ENCODE data around the gene ADAMTS7. TPM values are rescaled to one million over a fixed set of nuclear protein-coding genes. Genes with fewer than 3 reads are reported as not detected.
"Not testable (repeated sequence)": the region's sequence is repeated elsewhere in the genome, so short reads cannot be mapped to it uniquely, and the experiment has no call there.

ADAMTS7 gene
- total RNA-seq, 1 experiment from 2014 or later: 23.1 TPM

- Histone ChIP-seq H4K8ac (replicated peaks; ENCODE audit: insufficient read length, low read depth, low read length) (no peak overlapping the region), H3K9me3 (ENCODE audit: control insufficient read depth, low read depth, low read length) (no peaks in the 10 kb centered on the region), H3K79me1 (ENCODE audit: insufficient read depth, low read depth, low read length, poor library complexity, severe bottlenecking) (no peaks in the 10 kb centered on the region), H2AK5ac (ENCODE audit: insufficient read length, low read length) (no peak overlapping the region), H3T11ph (ENCODE audit: low read length) (no peak overlapping the region), H3K27me3 (ENCODE audit: insufficient read depth, low read length) (no peaks in the 10 kb centered on the region), H3K56ac (ENCODE audit: insufficient read length, low read depth, low read length) (no peak overlapping the region), H3K14ac (ENCODE audit: insufficient read depth, low read length) (no peak overlapping the region), H3K4me1 (ENCODE audit: insufficient read depth, low read length) (peaks cover 4% of the 10 kb centered on the region; the same call in 1 of the 2 replicates), H3K79me2 (ENCODE audit: insufficient read depth, low read length) (no peaks in the 10 kb centered on the region), H2BK15ac (ENCODE audit: low read depth, low read length) (no peak overlapping the region), H3K4me2 (ENCODE audit: insufficient read depth, insufficient read length, low read length) (no peak overlapping the region), H3K4ac (ENCODE audit: low read depth, low read length) (no peak overlapping the region), H3K23ac (ENCODE audit: insufficient read length, low read depth, low read length) (no peak overlapping the region), H3K27ac (ENCODE audit: insufficient read length, low read depth, low read length) (no peak overlapping the region), H2BK12ac (ENCODE audit: insufficient read length, low read depth, low read length) (no peak overlapping the region), H4K20me1 (ENCODE audit: control insufficient read depth, insufficient read depth, insufficient read length) (no peaks in the 10 kb centered on the region), H3K9ac (ENCODE audit: extremely low read depth, insufficient read length, low read length) (no peak overlapping the region), H2BK5ac (ENCODE audit: insufficient read length, low read length) (no peak overlapping the region), H4K91ac (ENCODE audit: insufficient read length, low read depth, low read length) (no peak overlapping the region), H2AFZ (ENCODE audit: low read length) (no peak overlapping the region), H2BK20ac (ENCODE audit: low read depth, low read length, poor library complexity, severe bottlenecking) (no peak overlapping the region), H3K23me2 (ENCODE audit: insufficient read length, low read depth, low read length, poor library complexity, severe bottlenecking) (no peaks in the 10 kb centered on the region), H3K18ac (ENCODE audit: insufficient read length, low read depth, low read length) (no peak overlapping the region), H2BK120ac (ENCODE audit: low read depth, low read length, poor library complexity, severe bottlenecking) (no peak overlapping the region), H4K5ac (ENCODE audit: insufficient read length, low read depth, low read length) (no peak overlapping the region)
- no CpG with 5 or more reads among the region's 16 CpGs for WGBS (ENCODE audit: extremely low coverage, insufficient read length, low lambda C conversion rate)
- no peak overlapping the region for H3K27ac Mint-ChIP-seq
- peaks cover 0 to 8% (median 4%) of the 10 kb centered on the region in 3 experiments; a peak in 4 of 7 replicates for H3K36me3 Mint-ChIP-seq (ENCODE audit: insufficient read depth in 1 of 3, low read depth in 3 of 3)
- H3K4me1 Mint-ChIP-seq: peaks cover 12 to 17% of the 10 kb centered on the region in 2 experiments
- no peaks in the 10 kb centered on the region for H3K27me3 Mint-ChIP-seq (ENCODE audit: low read depth)
- peak; percentile 44 for TF ChIP-seq CTCF (conservative IDR thresholded peaks at IDR 0.05)
- no peaks in the 10 kb centered on the region for H3K9me3 Mint-ChIP-seq
- H3K4me3 Mint-ChIP-seq: no peak overlapping the region
- DNase-seq: no peak
These were observed 43.8 kb downstream of the ADAMTS7 start for GRCh38 chr15:78767331-78767951.

GRCh38 chr15:78766641-78767071, 44.6 kb downstream of the ADAMTS7 start:
- not testable (repeated sequence) for H3K4ac ChIP-seq (ENCODE audit: low read depth, low read length); H3K79me1 ChIP-seq (ENCODE audit: insufficient read depth, low read depth, low read length, poor library complexity, severe bottlenecking); H3K23ac ChIP-seq (ENCODE audit: insufficient read length, low read depth, low read length); H2BK5ac ChIP-seq (ENCODE audit: insufficient read length, low read length); H2AK5ac ChIP-seq (ENCODE audit: insufficient read length, low read length); H2BK120ac ChIP-seq (ENCODE audit: low read depth, low read length, poor library complexity, severe bottlenecking); H2BK15ac ChIP-seq (ENCODE audit: low read depth, low read length); H3K27me3 Mint-ChIP-seq (ENCODE audit: low read depth); H3K27me3 ChIP-seq (ENCODE audit: insufficient read depth, low read length); H2BK20ac ChIP-seq (ENCODE audit: low read depth, low read length, poor library complexity, severe bottlenecking); H3K9ac ChIP-seq (ENCODE audit: extremely low read depth, insufficient read length, low read length); H3K27ac Mint-ChIP-seq; H3K36me3 Mint-ChIP-seq (ENCODE audit: insufficient read depth in 1 of 3, low read depth in 3 of 3); H2BK12ac ChIP-seq (ENCODE audit: insufficient read length, low read depth, low read length); H4K91ac ChIP-seq (ENCODE audit: insufficient read length, low read depth, low read length); H2AFZ ChIP-seq (ENCODE audit: low read length); H3K79me2 ChIP-seq (ENCODE audit: insufficient read depth, low read length); H3K18ac ChIP-seq (ENCODE audit: insufficient read length, low read depth, low read length); H3K4me1 ChIP-seq (ENCODE audit: insufficient read depth, low read length); H3K9me3 ChIP-seq (ENCODE audit: control insufficient read depth, low read depth, low read length); H3K27ac ChIP-seq (ENCODE audit: insufficient read length, low read depth, low read length); H4K8ac ChIP-seq (replicated peaks; ENCODE audit: insufficient read length, low read depth, low read length); DNase-seq; H4K20me1 ChIP-seq (ENCODE audit: control insufficient read depth, insufficient read depth, insufficient read length); H4K5ac ChIP-seq (ENCODE audit: insufficient read length, low read depth, low read length); H3K4me3 Mint-ChIP-seq; H3K23me2 ChIP-seq (ENCODE audit: insufficient read length, low read depth, low read length, poor library complexity, severe bottlenecking); H3K9me3 Mint-ChIP-seq; H3T11ph ChIP-seq (ENCODE audit: low read length); H3K4me2 ChIP-seq (ENCODE audit: insufficient read depth, insufficient read length, low read length); H3K14ac ChIP-seq (ENCODE audit: insufficient read depth, low read length); H3K56ac ChIP-seq (ENCODE audit: insufficient read length, low read depth, low read length)
- H3K4me1 Mint-ChIP-seq: peaks cover 12 to 17% of the 10 kb centered on the region in 2 experiments
- no CpG with 5 or more reads among the region's 21 CpGs for WGBS (ENCODE audit: extremely low coverage, insufficient read length, low lambda C conversion rate)
